Cardiac muscle cell (in vitro differentiated cells and primary cell): ENCODE results near the gene ACSL1. TPM values are rescaled to one million over a fixed set of nuclear protein-coding genes. Genes with fewer than 3 reads are reported as not detected.

Source experiments
- DNase-seq, 2 donors: peaks; one replicate each; pipeline versions ENCODE4 v3.0.0 to v3.0.0-alpha.2; 2010 to 2017; ENCODE audit warnings: low read depth in 1 of 2, low spot score in 1 of 2
- H3K27ac ChIP-seq: fragments of 200-600 bp; sonication (generic); 2 replicates; pipeline ENCODE4 v1.5.1; 2016
- H3K27me3 ChIP-seq: fragments of 200-600 bp; sonication (generic); 2 replicates; pipeline ENCODE4 v1.6.0; 2016; ENCODE audit warnings: control low read depth
- H3K36me3 ChIP-seq: fragments of 200-600 bp; sonication (generic); 2 replicates; pipeline ENCODE4 v1.5.1; 2016; ENCODE audit warnings: control low read depth
- H3K4me1 ChIP-seq: fragments of 200-600 bp; sonication (generic); 2 replicates; pipeline ENCODE4 v1.8.1; 2017; ENCODE audit warnings: low read depth, mild to moderate bottlenecking, mixed run types
- H3K4me3 ChIP-seq: fragments of 200-600 bp; sonication (generic); 2 replicates; pipeline ENCODE4 v1.5.1; 2016; ENCODE audit warnings: mild to moderate bottlenecking
- H3K9me3 ChIP-seq: fragments of 200-600 bp; sonication (generic); 2 replicates; pipeline ENCODE4 v1.5.1; 2017; ENCODE audit warnings: low read depth, mild to moderate bottlenecking, control low read depth
- CTCF ChIP-seq: IDR thresholded peaks from 2 replicates; pipeline ENCODE4 v1.5.1; 2012; ENCODE audit warnings: low read depth, mild to moderate bottlenecking, low read length
- polyA plus RNA-seq: library from polyadenylated mRNA; unstranded; fragments of >200 nt; fragmentation: Nextera tagmentation; extraction: Ambion mirVana; gene quantifications from 2 replicates; pipeline ENCODE4 v1.2.1, GENCODE V29; 2016
- total RNA-seq: library from RNA; depleted of rRNA; stranded (reverse); fragments of >200 nt; gene quantifications from 2 replicates; pipeline ENCODE4 v1.2.3, GENCODE V29; 2016

The ACSL1 gene
- total and polyA plus RNA-seq, 2 experiments from 2014 or later = 66.4 to 76.6 TPM

GRCh38 chr4:184763150-184763780 is 62.5 kb downstream of the ACSL1 start:
- H3K27me3 ChIP-seq = no peaks in the 10 kb centered on the region
- H3K36me3 ChIP-seq = peaks cover 66% of the 10 kb centered on the region
- no peak for DNase-seq
- H3K4me3 ChIP-seq = no peak overlapping the region
- H3K9me3 ChIP-seq = no peaks in the 10 kb centered on the region
- H3K4me1 ChIP-seq = no peaks in the 10 kb centered on the region
- no peak for TF ChIP-seq CTCF
- no peak overlapping the region for H3K27ac ChIP-seq

- Histone ChIP-seq H3K27ac (no peak overlapping the region), H3K9me3 (no peaks in the 10 kb centered on the region), H3K27me3 (no peaks in the 10 kb centered on the region), H3K36me3 (peaks cover 63% of the 10 kb centered on the region), H3K4me3 (no peak overlapping the region), H3K4me1 (no peaks in the 10 kb centered on the region)
- no peak for DNase-seq
- TF ChIP-seq CTCF = no peak
Measured at GRCh38 chr4:184762100-184762499, 63.7 kb downstream of the ACSL1 start.

- Histone ChIP-seq H3K27me3 (no peaks in the 10 kb centered on the region), H3K36me3 (peaks cover 58% of the 10 kb centered on the region), H3K4me3 (no peak overlapping the region), H3K9me3 (no peaks in the 10 kb centered on the region), H3K4me1 (no peaks in the 10 kb centered on the region), H3K27ac (no peak overlapping the region)
- no peak for DNase-seq
- TF ChIP-seq CTCF = no peak
Measured at GRCh38 chr4:184760681-184761080, 65.1 kb downstream of the ACSL1 start.

GRCh38 chr4:184757810-184758209 is 68.0 kb downstream of the ACSL1 start:
- DNase-seq = peak in 1 of 2 donors; percentile 79
- H3K9me3 ChIP-seq = no peaks in the 10 kb centered on the region
- no peak for TF ChIP-seq CTCF
- no peak overlapping the region for H3K4me3 ChIP-seq
- H3K27me3 ChIP-seq = no peaks in the 10 kb centered on the region
- H3K4me1 ChIP-seq = no peaks in the 10 kb centered on the region
- H3K36me3 ChIP-seq = peaks cover 42% of the 10 kb centered on the region
- peak overlapping the region; percentile 13 for H3K27ac ChIP-seq

- DNase-seq = peak in 1 of 2 donors; percentile 94
- Histone ChIP-seq H3K36me3 (peaks cover 36% of the 10 kb centered on the region), H3K27ac (peak overlapping the region; percentile 13), H3K27me3 (no peaks in the 10 kb centered on the region), H3K9me3 (no peaks in the 10 kb centered on the region), H3K4me1 (peaks cover 1% of the 10 kb centered on the region), H3K4me3 (no peak overlapping the region)
- TF ChIP-seq CTCF = peak; percentile 24
Measured at GRCh38 chr4:184756399-184756798, 69.4 kb downstream of the ACSL1 start.

GRCh38 chr4:184755278-184755677 is 70.5 kb downstream of the ACSL1 start:
- no peak for TF ChIP-seq CTCF
- Histone ChIP-seq H3K27ac (no peak overlapping the region), H3K4me3 (no peak overlapping the region), H3K36me3 (peaks cover 27% of the 10 kb centered on the region), H3K27me3 (no peaks in the 10 kb centered on the region), H3K4me1 (peaks cover 12% of the 10 kb centered on the region), H3K9me3 (no peaks in the 10 kb centered on the region)
- peak in 1 of 2 donors; percentile 61 for DNase-seq
